ENCODE data around the gene KCNAB2. TPM values are rescaled to one million over a fixed set of nuclear protein-coding genes. Genes with fewer than 3 reads are reported as not detected.

The KCNAB2 gene
- total RNA-seq, 1 donor from 2014 or later = 3.1 TPM

DNA sequence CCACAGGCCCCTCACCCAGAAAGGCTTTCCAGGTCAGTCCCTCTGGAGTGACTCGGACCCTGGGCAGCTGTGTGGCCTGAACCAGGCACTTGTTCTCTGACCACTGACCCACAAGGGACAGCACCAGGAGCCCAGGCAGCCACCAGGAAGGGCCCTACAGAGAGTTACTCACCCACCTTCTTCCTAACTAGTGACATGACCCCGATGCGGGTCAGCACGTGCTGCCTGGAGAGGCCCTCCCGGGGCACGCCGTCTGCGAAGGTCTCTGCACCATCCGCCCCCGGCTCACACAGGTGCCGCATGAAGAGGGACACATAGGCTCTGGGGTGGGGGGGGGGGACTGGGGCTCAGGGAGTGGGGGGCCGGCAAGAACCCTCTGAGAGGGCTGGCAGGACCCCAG lies 78.7 kb downstream of the KCNAB2 start:
- DNase-seq (ENCODE audit: low read depth) (no peak), FAIRE-seq (no peak)
- Mint-ChIP-seq H3K4me3 (ENCODE audit: unreplicated experiment) (no peak overlapping the region), H3K4me1 (ENCODE audit: low read depth, unreplicated experiment) (no peaks in the 10 kb centered on the region), H3K36me3 (ENCODE audit: low read depth, unreplicated experiment) (no peaks in the 10 kb centered on the region), H3K9me3 (ENCODE audit: unreplicated experiment) (peaks cover 6% of the 10 kb centered on the region), H3K27ac (ENCODE audit: unreplicated experiment) (no peak overlapping the region), H3K27me3 (ENCODE audit: low read depth, unreplicated experiment) (peaks cover 22% of the 10 kb centered on the region)
- H3K27ac ChIP-seq (ENCODE audit: low read depth, low read length) = no peak overlapping the region
- no peaks in the 10 kb centered on the region for H3K27me3 ChIP-seq (ENCODE audit: insufficient read depth, low read length)
- H3K9ac ChIP-seq (ENCODE audit: low read length) = no peak overlapping the region
- TF ChIP-seq EZH2 (IDR thresholded peaks at IDR 0.05; ENCODE audit: insufficient read depth, low read length) = no peak
- TF ChIP-seq CTCF (IDR thresholded peaks at IDR 0.05; ENCODE audit: insufficient read depth, low read depth, low read length) = no peak
- H3K79me2 ChIP-seq (ENCODE audit: insufficient read depth, low read length) = no peaks in the 10 kb centered on the region
- no peaks in the 10 kb centered on the region for H3K9me3 ChIP-seq (ENCODE audit: insufficient read depth, low read depth, low read length)
- no peaks in the 10 kb centered on the region for H3K4me1 ChIP-seq (ENCODE audit: insufficient read depth, low read length)
- no peak overlapping the region for H3K4me2 ChIP-seq (ENCODE audit: low read length)
- H3K36me3 ChIP-seq (ENCODE audit: insufficient read depth, low read length) = no peaks in the 10 kb centered on the region
- no peak overlapping the region for H2AFZ ChIP-seq (ENCODE audit: low read depth, low read length)
- H4K20me1 ChIP-seq (ENCODE audit: insufficient read depth, low read length) = no peaks in the 10 kb centered on the region
- H3K4me3 ChIP-seq (ENCODE audit: insufficient read depth, low read depth, low read length) = no peak overlapping the region

GRCh38 chr1:6124746-6125365 lies 79.2 kb downstream of the KCNAB2 start:
- H3K4me3 ChIP-seq (ENCODE audit: insufficient read depth, low read depth, low read length) = no peak overlapping the region
- no peak overlapping the region for H3K4me3 Mint-ChIP-seq (ENCODE audit: unreplicated experiment)

More at GRCh38 chr1:6124746-6125365, 79.2 kb downstream of the KCNAB2 start:
- H3K27ac ChIP-seq (ENCODE audit: low read depth, low read length) = no peak overlapping the region
- Mint-ChIP-seq H3K4me1 (ENCODE audit: low read depth, unreplicated experiment) (no peaks in the 10 kb centered on the region), H3K27ac (ENCODE audit: unreplicated experiment) (no peak overlapping the region), H3K9me3 (ENCODE audit: unreplicated experiment) (peaks cover 6% of the 10 kb centered on the region), H3K27me3 (ENCODE audit: low read depth, unreplicated experiment) (peaks cover 27% of the 10 kb centered on the region), H3K36me3 (ENCODE audit: low read depth, unreplicated experiment) (no peaks in the 10 kb centered on the region)
- no peaks in the 10 kb centered on the region for H3K9me3 ChIP-seq (ENCODE audit: insufficient read depth, low read depth, low read length)
- no peaks in the 10 kb centered on the region for H3K79me2 ChIP-seq (ENCODE audit: insufficient read depth, low read length)
- no peaks in the 10 kb centered on the region for H3K27me3 ChIP-seq (ENCODE audit: insufficient read depth, low read length)
- no peaks in the 10 kb centered on the region for H3K4me1 ChIP-seq (ENCODE audit: insufficient read depth, low read length)
- FAIRE-seq (no peak), DNase-seq (ENCODE audit: low read depth) (no peak)
- H2AFZ ChIP-seq (ENCODE audit: low read depth, low read length) = no peak overlapping the region
- no peaks in the 10 kb centered on the region for H4K20me1 ChIP-seq (ENCODE audit: insufficient read depth, low read length)
- no peak overlapping the region for H3K4me2 ChIP-seq (ENCODE audit: low read length)
- H3K36me3 ChIP-seq (ENCODE audit: insufficient read depth, low read length) = no peaks in the 10 kb centered on the region
- no peak overlapping the region for H3K9ac ChIP-seq (ENCODE audit: low read length)
- TF ChIP-seq CTCF (IDR thresholded peaks at IDR 0.05; ENCODE audit: insufficient read depth, low read depth, low read length) = no peak
- TF ChIP-seq EZH2 (IDR thresholded peaks at IDR 0.05; ENCODE audit: insufficient read depth, low read length) = no peak

Data from astrocyte (in vitro differentiated cells and primary cell).